Lung (tissue), 12 donors: Measurements from ENCODE around the gene IFNAR1. TPM values are rescaled to one million over a fixed set of nuclear protein-coding genes. Genes with fewer than 3 reads are reported as not detected.

Source experiments
- ATAC-seq: fragments of 200-7000 bp; cut with Tn5 transposase; one replicate; pipeline ENCODE4 v1.9.1; 2020; ENCODE audit warnings: moderate number of reproducible peaks; ENCODE audit not compliant: insufficient read depth, low FRiP score
- DNase-seq, 3 donors: peaks; one replicate each; pipeline ENCODE4 v3.0.0-alpha.2; 2013 to 2017
- H3K27ac ChIP-seq, 2 donors: one replicate each; pipeline ENCODE4 v1.5.1; 2013; ENCODE audit warnings: mild to moderate bottlenecking in 2 of 2, moderate library complexity in 2 of 2, control low read depth in 1 of 2, inconsistent platforms in 1 of 2, low read depth in 1 of 2, low read length in 1 of 2
- H3K27me3 ChIP-seq, 3 donors: one replicate each; pipeline ENCODE4 v1.5.1; 2013; ENCODE audit warnings: low read length in 2 of 3; ENCODE audit not compliant: control insufficient read depth in 3 of 3, insufficient read depth in 3 of 3
- H3K36me3 ChIP-seq, 4 donors: one replicate each; pipeline ENCODE4 v1.5.1; 2013; ENCODE audit warnings: low read length in 4 of 4, mild to moderate bottlenecking in 1 of 4, moderate library complexity in 1 of 4; ENCODE audit not compliant: control insufficient read depth in 4 of 4, insufficient read depth in 4 of 4
- H3K4me1 ChIP-seq, 5 donors: one replicate each; pipeline ENCODE4 v1.5.1; 2013; ENCODE audit warnings: low read length in 5 of 5, mild to moderate bottlenecking in 2 of 5, moderate library complexity in 1 of 5; ENCODE audit not compliant: control insufficient read depth in 5 of 5, insufficient read depth in 5 of 5
- H3K4me3 ChIP-seq: one replicate; pipeline ENCODE4 v1.5.1; 2013; ENCODE audit warnings: mild to moderate bottlenecking, control low read depth, moderate library complexity
- H3K9ac ChIP-seq, 2 donors: one replicate each; pipeline ENCODE4 v1.5.1; 2013; ENCODE audit warnings: low read length in 2 of 2, control low read depth in 1 of 2; ENCODE audit not compliant: insufficient read depth in 1 of 2
- H3K9me3 ChIP-seq, 4 donors: one replicate each; pipeline ENCODE4 v1.5.1; 2013; ENCODE audit warnings: low read length in 3 of 4, mild to moderate bottlenecking in 1 of 4, moderate library complexity in 1 of 4; ENCODE audit not compliant: control insufficient read depth in 4 of 4, insufficient read depth in 3 of 4
- whole genome bisulfite sequencing, 2 donors: extraction: QIAGEN DNeasy Blood & Tissue Kit; methylation state at CpG; one replicate each; pipeline ENCODE4 v1.1.7; 2013; 5-methylcytosine and 5-hydroxymethylcytosine counted together
- polyA plus RNA-seq, 2 donors: library from polyadenylated mRNA; stranded (reverse); fragments of 200-250 nt; gene quantifications; one replicate each; pipeline ENCODE4 v1.2.1, GENCODE V29; 2013
- total RNA-seq, 2 donors: library from RNA; depleted of rRNA in 1 of 2; stranded (reverse); fragments of >200 nt in 1 of 2; gene quantifications; one replicate each; pipeline ENCODE4 v1.2.1, GENCODE V29; 2014 to 2021
- TF ChIP-seq, protein P1 (sequence below): IDR thresholded peaks from 2 replicates; pipeline ENCODE4 v1.5.1; 2012; ENCODE audit warnings: mild to moderate bottlenecking; ENCODE audit errors: control extremely low read depth, extremely low read depth
- donor health status: control.
- donor health status: control.
- donor health status: Bipolar disorder and iron deficiency.
- donor health status: healthy.
- donor health status: DM: yes; HTN: yes; CAD: no.

Gene IFNAR1
- total and polyA plus RNA-seq, 4 donors: 14.3 to 58.7 (median 51.4) TPM

- peak; percentile 81 to 89 (median 85) for DNase-seq
- TF ChIP-seq, protein P1, sequence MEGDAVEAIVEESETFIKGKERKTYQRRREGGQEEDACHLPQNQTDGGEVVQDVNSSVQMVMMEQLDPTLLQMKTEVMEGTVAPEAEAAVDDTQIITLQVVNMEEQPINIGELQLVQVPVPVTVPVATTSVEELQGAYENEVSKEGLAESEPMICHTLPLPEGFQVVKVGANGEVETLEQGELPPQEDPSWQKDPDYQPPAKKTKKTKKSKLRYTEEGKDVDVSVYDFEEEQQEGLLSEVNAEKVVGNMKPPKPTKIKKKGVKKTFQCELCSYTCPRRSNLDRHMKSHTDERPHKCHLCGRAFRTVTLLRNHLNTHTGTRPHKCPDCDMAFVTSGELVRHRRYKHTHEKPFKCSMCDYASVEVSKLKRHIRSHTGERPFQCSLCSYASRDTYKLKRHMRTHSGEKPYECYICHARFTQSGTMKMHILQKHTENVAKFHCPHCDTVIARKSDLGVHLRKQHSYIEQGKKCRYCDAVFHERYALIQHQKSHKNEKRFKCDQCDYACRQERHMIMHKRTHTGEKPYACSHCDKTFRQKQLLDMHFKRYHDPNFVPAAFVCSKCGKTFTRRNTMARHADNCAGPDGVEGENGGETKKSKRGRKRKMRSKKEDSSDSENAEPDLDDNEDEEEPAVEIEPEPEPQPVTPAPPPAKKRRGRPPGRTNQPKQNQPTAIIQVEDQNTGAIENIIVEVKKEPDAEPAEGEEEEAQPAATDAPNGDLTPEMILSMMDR: no peak
- Histone ChIP-seq H3K4me3 (peak overlapping the region; percentile 90), H3K36me3 (peaks cover 0 to 3% (median 1%) of the 10 kb centered on the region in 4 donors), H3K4me1 (peaks cover 0 to 18% (median 7%) of the 10 kb centered on the region in 5 donors), H3K27me3 (no peaks in the 10 kb centered on the region), H3K9ac (peak overlapping the region; percentile 92 to 95), H3K9me3 (peaks cover 0 to 4% (median 0%) of the 10 kb centered on the region in 4 donors), H3K27ac (peak overlapping the region; percentile 95 to 99)
- WGBS, 2 donors: 0% methylated on average over 28 of the region's 28 CpGs
- ATAC-seq: peak; percentile 64
Measured at GRCh38 chr21:33325222-33326067, 675 bp downstream of the IFNAR1 start.

GRCh38 chr21:33327326-33327725, 2.6 kb downstream of the IFNAR1 start:
- H3K27ac ChIP-seq: no peak overlapping the region
- peaks cover 0 to 20% (median 7%) of the 10 kb centered on the region in 5 donors for H3K4me1 ChIP-seq
- no peak for ATAC-seq
- TF ChIP-seq, protein P1: no peak
- H3K27me3 ChIP-seq: no peaks in the 10 kb centered on the region
- no peak overlapping the region for H3K4me3 ChIP-seq
- WGBS, 2 donors: 75 to 91% methylated on average over 3 of the region's 3 CpGs
- H3K9me3 ChIP-seq: peaks cover 0 to 11% (median 1%) of the 10 kb centered on the region in 4 donors
- peaks cover 0 to 21% (median 7%) of the 10 kb centered on the region in 4 donors for H3K36me3 ChIP-seq
- no peak overlapping the region for H3K9ac ChIP-seq
- no peak for DNase-seq

DNA sequence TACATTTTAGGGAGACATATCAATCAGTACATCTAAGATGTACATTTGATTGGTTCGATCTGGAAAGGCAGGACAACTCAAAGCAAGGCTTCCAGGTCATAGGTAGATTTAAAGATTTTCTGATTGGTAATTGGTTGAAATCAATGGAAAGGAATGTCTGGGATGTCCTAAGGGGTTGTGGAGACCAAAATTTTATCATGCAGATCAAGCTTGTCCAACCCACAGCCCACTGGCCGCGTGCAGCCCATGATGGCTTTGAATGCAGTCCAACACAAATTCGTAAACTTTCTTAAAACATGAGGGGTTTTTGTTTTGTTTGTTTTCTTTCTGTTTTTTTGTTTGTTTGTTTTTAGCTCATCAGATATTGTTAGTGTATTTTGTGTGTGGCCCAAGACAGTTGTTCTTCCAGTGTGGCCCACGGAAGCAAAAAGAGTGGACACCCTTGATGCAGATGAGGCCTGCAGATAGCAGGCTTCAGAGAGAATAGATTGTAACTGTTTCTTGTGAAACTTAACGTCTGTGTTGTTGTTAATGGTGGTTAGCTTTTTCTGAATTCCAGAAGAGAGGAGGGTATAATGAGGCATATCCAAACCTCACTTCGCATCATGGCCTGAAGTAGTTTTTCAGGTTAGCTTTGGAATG, 3.1 kb downstream of the IFNAR1 start:
- ATAC-seq: no peak
- Histone ChIP-seq H3K9ac (no peak overlapping the region), H3K27me3 (no peaks in the 10 kb centered on the region), H3K36me3 (peaks cover 0 to 26% (median 7%) of the 10 kb centered on the region in 4 donors), H3K9me3 (peaks cover 0 to 13% (median 4%) of the 10 kb centered on the region in 4 donors), H3K4me3 (no peak overlapping the region), H3K4me1 (peaks cover 0 to 20% (median 7%) of the 10 kb centered on the region in 5 donors), H3K27ac (no peak overlapping the region)
- TF ChIP-seq, protein P1: no peak
- 91 to 93% methylated on average over 7 of the region's 7 CpGs for WGBS, 2 donors
- DNase-seq: no peak
